Measurements from ENCODE around the gene MOB4.

Gene MOB4

DNA sequence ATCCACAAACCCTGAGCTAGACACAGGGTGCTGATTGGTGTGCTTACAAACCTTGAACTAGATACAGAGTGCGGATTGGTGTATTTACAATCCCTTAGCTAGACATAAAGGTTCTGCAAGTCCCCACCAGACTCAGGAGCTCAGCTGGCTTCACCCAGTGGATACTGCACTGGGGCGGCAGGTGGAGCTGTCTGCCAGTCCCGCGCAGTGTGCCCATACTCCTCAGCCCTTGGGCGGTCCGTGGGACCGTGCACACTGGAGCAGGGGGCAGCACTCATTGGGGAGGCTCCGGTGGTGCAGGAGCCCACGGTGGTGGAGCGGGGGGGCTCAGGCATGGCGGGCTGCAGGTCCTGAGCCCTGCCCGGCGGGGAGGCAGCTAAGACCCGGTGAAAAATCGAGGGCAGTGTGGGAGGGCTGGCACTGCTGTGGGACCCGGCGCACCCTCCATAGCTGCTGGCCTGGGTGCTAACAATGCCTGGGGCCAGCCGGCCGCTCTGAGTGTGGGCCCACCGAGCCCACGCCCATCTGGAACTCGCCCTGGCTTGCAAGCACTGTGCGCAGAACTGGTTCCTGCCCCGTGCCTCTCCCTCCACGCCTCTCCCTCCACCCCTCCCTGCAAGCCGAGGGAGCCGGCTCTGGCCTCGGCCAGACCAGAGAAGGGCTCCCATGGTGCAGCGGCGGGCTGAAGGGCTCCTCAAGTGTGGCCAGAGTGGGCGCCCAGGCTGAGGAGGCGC, 75.6 kb downstream of the MOB4 start:
- TF ChIP-seq, protein P1, sequence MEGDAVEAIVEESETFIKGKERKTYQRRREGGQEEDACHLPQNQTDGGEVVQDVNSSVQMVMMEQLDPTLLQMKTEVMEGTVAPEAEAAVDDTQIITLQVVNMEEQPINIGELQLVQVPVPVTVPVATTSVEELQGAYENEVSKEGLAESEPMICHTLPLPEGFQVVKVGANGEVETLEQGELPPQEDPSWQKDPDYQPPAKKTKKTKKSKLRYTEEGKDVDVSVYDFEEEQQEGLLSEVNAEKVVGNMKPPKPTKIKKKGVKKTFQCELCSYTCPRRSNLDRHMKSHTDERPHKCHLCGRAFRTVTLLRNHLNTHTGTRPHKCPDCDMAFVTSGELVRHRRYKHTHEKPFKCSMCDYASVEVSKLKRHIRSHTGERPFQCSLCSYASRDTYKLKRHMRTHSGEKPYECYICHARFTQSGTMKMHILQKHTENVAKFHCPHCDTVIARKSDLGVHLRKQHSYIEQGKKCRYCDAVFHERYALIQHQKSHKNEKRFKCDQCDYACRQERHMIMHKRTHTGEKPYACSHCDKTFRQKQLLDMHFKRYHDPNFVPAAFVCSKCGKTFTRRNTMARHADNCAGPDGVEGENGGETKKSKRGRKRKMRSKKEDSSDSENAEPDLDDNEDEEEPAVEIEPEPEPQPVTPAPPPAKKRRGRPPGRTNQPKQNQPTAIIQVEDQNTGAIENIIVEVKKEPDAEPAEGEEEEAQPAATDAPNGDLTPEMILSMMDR (IDR thresholded peaks at IDR 0.05; ENCODE audit: low read depth, low read length, missing control alignments), result no peak
- DNase-seq (ENCODE audit: low read depth), result no peak
- H3K4me3 ChIP-seq (ENCODE audit: low read depth, low read length), result no peak overlapping the region

DNA sequence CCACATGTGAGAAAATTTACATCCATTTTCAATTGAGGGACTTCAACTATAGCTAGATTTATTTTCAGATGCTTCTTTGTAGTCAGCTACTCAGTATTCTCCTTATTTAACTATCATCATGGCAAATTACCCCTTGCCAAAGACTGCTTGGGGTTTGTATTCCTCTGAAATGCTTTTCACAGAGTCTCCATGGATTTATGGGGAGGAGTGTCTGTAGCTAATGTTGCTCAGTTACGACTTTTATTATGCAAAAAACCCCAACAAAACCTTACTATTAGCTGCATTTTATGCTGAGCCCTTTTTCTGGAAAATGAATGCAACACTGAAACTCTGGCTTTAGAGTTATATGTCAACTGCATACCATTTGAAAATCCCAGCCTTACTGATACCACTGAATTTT, 80.9 kb downstream of the MOB4 start:
- no peak for DNase-seq (ENCODE audit: low read depth)
- no peak overlapping the region for H3K4me3 ChIP-seq (ENCODE audit: low read depth, low read length)
- TF ChIP-seq, protein P1 (IDR thresholded peaks at IDR 0.05; ENCODE audit: low read depth, low read length, missing control alignments), result no peak

DNA sequence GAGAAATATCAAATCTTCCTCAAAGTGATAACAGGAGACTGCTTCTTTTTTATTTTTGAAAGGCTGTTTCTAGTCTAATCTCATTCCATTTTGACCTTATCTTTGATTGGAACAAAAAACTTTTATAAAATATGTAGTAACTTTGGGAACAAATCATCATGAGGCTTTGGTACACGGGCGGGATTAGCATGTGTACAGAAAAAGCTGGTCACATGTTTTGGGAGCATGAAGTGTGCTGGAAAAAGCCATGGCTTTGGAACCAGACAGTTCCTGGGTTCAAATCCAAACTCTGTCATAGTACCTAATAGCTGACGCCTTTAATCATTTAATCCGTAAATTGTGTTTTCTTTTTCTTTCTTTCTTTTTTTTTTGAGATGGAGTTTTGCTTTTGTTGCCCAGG, 81.3 kb downstream of the MOB4 start:
- DNase-seq (ENCODE audit: low read depth), result no peak
- H3K4me3 ChIP-seq (ENCODE audit: low read depth, low read length), result no peak overlapping the region
- TF ChIP-seq, protein P1 (IDR thresholded peaks at IDR 0.05; ENCODE audit: low read depth, low read length, missing control alignments), result no peak

DNA sequence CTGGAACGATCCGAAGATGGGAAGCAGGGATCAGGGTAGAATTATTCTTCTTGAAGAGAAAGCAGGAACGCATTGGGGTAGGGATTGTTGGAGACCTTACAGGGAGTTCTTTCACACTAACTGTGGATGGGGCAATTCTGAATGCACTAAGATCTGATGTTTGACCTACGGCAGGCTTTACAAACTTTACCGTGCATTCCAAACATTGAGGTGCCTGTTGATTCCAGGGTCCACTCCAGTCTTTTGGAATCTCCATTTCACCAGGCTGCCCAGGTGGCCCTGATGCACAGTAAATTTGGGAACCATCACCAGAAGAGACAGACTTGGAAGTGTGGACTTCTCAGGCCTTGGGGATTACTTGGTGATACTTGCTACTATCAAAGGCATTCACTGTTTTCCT, 82.6 kb downstream of the MOB4 start:
- no peak overlapping the region for H3K4me3 ChIP-seq (ENCODE audit: low read depth, low read length)
- TF ChIP-seq, protein P1 (IDR thresholded peaks at IDR 0.05; ENCODE audit: low read depth, low read length, missing control alignments), result no peak
- DNase-seq (ENCODE audit: low read depth), result no peak

DNA sequence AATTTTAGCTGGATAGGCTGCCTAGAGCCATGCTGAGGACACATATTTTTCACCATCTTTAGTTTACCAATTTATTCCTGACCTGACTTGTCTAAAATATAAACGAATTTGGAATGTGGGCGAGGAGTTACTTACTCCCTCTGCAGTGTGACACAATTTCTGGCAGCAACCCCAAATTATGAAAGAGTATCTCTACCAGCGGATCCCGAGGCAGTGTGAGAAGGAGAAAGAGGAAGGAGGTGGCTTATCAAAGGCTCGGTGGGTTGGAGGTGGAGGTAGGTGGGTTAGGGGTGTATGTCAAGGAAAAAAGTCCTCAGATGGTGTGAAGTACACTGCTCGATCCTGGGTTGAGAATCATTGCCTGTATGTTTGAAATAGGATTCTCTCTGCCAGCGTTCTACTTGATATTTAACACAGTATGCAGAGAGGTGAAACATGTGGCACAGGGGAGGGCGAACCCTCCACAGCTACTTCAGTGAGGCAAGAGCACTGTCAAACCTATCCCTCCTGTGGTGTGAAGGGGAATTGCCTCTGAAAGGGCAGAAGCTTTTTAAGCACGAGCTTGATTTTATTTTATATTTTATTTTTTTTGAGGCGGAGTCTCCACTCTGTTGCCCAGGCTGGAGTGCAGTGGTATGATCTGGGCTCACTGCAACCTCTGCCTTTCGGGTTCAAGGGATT, 83.6 kb downstream of the MOB4 start:
- TF ChIP-seq, protein P1 (IDR thresholded peaks at IDR 0.05; ENCODE audit: low read depth, low read length, missing control alignments), result peak; percentile 65
- DNase-seq (ENCODE audit: low read depth), result peak; percentile 39
- no peak overlapping the region for H3K4me3 ChIP-seq (ENCODE audit: low read depth, low read length)

DNA sequence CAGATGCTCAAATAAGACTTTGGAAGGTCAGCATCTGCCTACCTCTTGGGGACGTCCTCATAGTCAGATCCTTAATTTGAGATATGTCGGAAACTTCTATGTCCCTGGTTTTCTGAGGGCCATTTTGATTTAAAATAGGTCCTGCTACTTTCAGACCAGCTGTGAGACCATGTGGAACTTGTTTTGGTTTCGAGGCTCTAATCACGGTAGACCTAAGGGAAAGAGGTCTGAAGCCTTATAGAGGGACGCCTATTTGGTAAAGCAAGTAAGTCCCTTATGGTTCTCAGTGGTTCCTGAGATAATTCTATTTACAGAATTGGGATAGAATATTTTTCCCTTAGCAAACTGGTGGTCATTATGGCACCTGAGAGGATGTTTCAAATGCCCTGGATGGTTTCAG, 84.4 kb downstream of the MOB4 start:
- DNase-seq (ENCODE audit: low read depth), result peak; percentile 10
- no peak overlapping the region for H3K4me3 ChIP-seq (ENCODE audit: low read depth, low read length)
- TF ChIP-seq, protein P1 (IDR thresholded peaks at IDR 0.05; ENCODE audit: low read depth, low read length, missing control alignments), result no peak
